Mucosa of descending colon (tissue), 3 donors: Measurements from ENCODE around the gene FLVCR2. TPM values are rescaled to one million over a fixed set of nuclear protein-coding genes. Genes with fewer than 3 reads are reported as not detected.

Experiments
- ATAC-seq: fragments of 200-7000 bp; cut with Tn5 transposase; one replicate; pipeline ENCODE4 v1.9.1; 2020; ENCODE audit warnings: mild to moderate bottlenecking, moderate library complexity
- DNase-seq, 3 donors: peaks; one replicate each; pipeline ENCODE4 v3.0.0-alpha.2; 2020
- H3K36me3 ChIP-seq: fragments of 200-600 bp; one replicate; pipeline ENCODE4 v1.8.0; 2021; ENCODE audit warnings: low read depth, mild to moderate bottlenecking
- H3K4me1 ChIP-seq: fragments of 200-600 bp; one replicate; pipeline ENCODE4 v1.8.0; 2021; ENCODE audit warnings: low read depth, mild to moderate bottlenecking
- H3K4me3 ChIP-seq: fragments of 200-600 bp; one replicate; pipeline ENCODE4 v1.8.0; 2021; ENCODE audit warnings: mild to moderate bottlenecking
- H3K9me3 ChIP-seq: fragments of 200-600 bp; one replicate; pipeline ENCODE4 v1.8.0; 2021; ENCODE audit warnings: mild to moderate bottlenecking
- intact Hi-C, 2 donors: fragments of 100-400 bp; cut with DNase I in 1 of 2; cut with micrococcal nuclease in 1 of 2; formaldehyde crosslinking; loops; one replicate each; pipeline versions ENCODE4 v1.11.0 to v1.11.1; 2022; cut with DNase I, micrococcal nuclease
- total RNA-seq, 3 donors: library from RNA; stranded (reverse); fragmentation: NEBNext Ultra II Directional in 2 of 3; extraction: Animal tissue kit (Norgen Biotek cat#: 25700) in 2 of 3; gene quantifications; one replicate each; pipeline versions ENCODE4 v1.2.1 to v1.2.4, GENCODE V29; 2021 to 2023
- TF ChIP-seq, protein P1 (sequence below): fragments of 200-600 bp; IDR thresholded peaks from one replicate; pipeline ENCODE4 v1.8.0; 2022; ENCODE audit warnings: antibody characterized with exemption, mild to moderate bottlenecking
- donor health status: DM: no; HTN: no; CAD: no; lungs with moderate emphysema.
- donor health status: DM: no; HTN: no; CAD: no.
- donor health status: DM: no; HTN: yes; CAD: no.

The FLVCR2 gene
- total RNA-seq, 3 donors from 2014 or later, result 19.2 to 37.5 (median 35.3) TPM

DNA sequence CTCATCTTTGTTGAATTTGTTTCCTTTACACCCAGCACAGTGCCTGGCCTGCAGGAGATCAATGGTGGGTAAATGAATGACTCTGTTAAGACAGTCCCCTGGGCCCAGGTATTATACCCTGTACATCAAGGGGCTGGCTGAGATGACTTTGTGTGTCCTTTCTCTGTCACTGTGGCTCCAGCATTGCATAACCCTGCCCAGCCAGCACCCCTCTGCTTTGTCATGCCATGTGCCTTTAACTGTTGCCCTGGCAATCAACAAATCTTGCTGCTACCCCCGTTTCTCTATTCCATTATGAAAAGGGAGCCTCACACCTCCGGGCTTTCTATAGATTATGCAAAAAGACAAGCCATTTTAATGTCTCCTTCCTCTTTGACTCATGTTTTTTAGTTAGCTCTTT lies 7.6 kb upstream of the FLVCR2 start:
- H3K4me1 ChIP-seq, result no peaks in the 10 kb centered on the region
- ATAC-seq (no peak), DNase-seq (no peak)
- intact Hi-C loops, result no loop called here
- no peaks in the 10 kb centered on the region for H3K9me3 ChIP-seq
- no peaks in the 10 kb centered on the region for H3K36me3 ChIP-seq
- TF ChIP-seq, protein P1, sequence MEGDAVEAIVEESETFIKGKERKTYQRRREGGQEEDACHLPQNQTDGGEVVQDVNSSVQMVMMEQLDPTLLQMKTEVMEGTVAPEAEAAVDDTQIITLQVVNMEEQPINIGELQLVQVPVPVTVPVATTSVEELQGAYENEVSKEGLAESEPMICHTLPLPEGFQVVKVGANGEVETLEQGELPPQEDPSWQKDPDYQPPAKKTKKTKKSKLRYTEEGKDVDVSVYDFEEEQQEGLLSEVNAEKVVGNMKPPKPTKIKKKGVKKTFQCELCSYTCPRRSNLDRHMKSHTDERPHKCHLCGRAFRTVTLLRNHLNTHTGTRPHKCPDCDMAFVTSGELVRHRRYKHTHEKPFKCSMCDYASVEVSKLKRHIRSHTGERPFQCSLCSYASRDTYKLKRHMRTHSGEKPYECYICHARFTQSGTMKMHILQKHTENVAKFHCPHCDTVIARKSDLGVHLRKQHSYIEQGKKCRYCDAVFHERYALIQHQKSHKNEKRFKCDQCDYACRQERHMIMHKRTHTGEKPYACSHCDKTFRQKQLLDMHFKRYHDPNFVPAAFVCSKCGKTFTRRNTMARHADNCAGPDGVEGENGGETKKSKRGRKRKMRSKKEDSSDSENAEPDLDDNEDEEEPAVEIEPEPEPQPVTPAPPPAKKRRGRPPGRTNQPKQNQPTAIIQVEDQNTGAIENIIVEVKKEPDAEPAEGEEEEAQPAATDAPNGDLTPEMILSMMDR, result no peak
- no peak overlapping the region for H3K4me3 ChIP-seq

DNA sequence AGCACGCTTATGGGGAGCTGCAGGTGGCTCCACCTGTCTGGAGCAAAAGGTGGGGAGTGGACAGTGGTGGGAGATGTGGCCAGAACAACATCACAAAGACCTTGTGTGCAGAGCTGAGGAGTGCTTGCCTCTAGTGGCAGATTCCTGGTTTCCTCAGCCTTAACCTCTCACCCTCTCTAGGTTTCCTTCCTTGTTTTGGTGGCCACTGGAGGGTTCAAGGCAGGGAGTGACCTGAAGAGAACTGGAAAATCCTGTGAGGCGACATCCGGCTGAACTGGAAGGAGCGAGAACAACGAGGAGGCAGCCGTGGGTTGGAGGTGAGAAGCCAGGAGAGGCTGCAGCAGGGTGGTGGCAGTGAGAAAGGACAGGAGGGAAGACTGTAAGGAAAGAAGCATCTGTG lies 6.3 kb upstream of the FLVCR2 start:
- TF ChIP-seq, protein P1, result no peak
- no peaks in the 10 kb centered on the region for H3K4me1 ChIP-seq
- no peaks in the 10 kb centered on the region for H3K36me3 ChIP-seq
- no peaks in the 10 kb centered on the region for H3K9me3 ChIP-seq
- DNase-seq (no peak), ATAC-seq (peak; percentile 31)
- no peak overlapping the region for H3K4me3 ChIP-seq
- intact Hi-C loops, result no loop called here

DNA sequence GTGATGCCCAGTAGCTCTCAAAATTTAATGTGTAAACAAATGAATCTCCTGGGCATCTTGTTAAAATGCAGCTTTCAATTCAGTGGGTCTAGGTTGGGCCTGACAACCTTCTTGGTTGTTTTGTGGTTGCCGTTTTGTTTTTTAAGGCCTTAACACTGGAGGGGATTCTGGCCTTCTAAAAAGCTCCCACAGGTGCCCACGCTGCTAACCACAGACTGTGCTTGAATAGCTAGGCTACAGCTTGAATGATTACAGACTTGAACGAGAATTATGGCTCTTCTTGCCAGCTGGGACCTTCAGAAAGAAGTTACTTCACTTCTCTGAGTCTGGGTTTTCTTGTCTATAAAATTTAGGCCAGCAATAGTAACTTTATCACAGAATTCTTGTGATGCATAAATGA lies 1.3 kb upstream of the FLVCR2 start:
- TF ChIP-seq, protein P1, result no peak
- no peaks in the 10 kb centered on the region for H3K9me3 ChIP-seq
- intact Hi-C loops, result loop anchor here (2.0 to 5.0 kb wide), 2 partner anchors 75 to 78 kb away; no protein-coding TSS in a partner anchor
- no peak overlapping the region for H3K4me3 ChIP-seq
- no peaks in the 10 kb centered on the region for H3K36me3 ChIP-seq
- H3K4me1 ChIP-seq, result peaks cover 20% of the 10 kb centered on the region
- ATAC-seq, result no peak
- no peak for DNase-seq

DNA sequence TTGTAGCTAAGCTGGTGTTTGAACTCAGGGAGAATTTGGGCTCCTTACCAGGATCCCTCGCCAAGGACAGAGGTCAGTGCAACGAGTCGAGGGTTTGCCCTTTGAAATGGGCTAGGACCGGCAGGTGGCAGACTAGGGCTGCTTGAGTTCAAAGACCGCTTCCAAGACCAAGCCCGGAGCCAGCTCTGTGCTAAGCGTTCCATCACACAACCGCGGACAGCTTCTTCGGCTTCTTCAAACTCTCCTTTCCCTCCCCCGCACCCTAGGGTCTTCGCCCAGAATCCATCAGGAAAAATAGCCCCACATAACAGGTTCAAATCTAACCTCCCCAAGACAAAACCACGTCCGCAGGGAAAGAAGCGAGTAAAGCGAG lies 705 bp upstream of the FLVCR2 start:
- H3K4me1 ChIP-seq, result peaks cover 21% of the 10 kb centered on the region
- no peaks in the 10 kb centered on the region for H3K9me3 ChIP-seq
- peak; percentile 86 to 94 (median 88) for DNase-seq
- peak; percentile 76 for ATAC-seq
- TF ChIP-seq, protein P1, result peak; percentile 48
- intact Hi-C loops, result loop anchor here (2.0 to 5.0 kb wide), 2 partner anchors 75 to 77 kb away; no protein-coding TSS in a partner anchor
- no peak overlapping the region for H3K4me3 ChIP-seq
- H3K36me3 ChIP-seq, result no peaks in the 10 kb centered on the region

DNA sequence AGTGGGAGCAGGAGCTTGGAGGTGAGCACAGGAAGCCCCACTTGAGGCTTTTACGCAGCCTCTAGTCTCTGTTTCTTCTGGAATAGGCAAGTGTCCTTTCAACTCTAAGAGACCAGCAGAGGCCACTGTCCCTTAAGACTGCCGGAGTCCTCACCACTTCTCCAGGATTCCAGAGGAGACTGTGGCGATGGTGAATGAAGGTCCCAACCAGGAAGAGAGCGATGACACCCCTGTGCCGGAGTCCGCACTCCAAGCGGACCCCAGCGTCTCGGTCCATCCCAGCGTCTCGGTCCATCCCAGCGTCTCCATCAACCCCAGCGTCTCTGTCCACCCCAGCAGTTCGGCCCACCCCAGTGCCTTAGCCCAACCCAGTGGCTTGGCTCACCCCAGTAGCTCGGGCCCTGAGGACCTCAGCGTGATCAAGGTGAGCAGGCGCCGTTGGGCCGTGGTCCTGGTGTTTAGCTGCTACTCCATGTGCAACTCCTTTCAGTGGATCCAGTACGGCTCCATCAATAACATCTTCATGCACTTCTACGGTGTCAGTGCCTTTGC lies 442 bp downstream of the FLVCR2 start:
- Histone ChIP-seq H3K9me3 (no peaks in the 10 kb centered on the region), H3K4me3 (peak overlapping the region; percentile 18), H3K4me1 (peaks cover 21% of the 10 kb centered on the region), H3K36me3 (no peaks in the 10 kb centered on the region)
- peak; percentile 53 for ATAC-seq
- DNase-seq, result peak in 2 of 3 donors; percentile 52 to 58
- TF ChIP-seq, protein P1, result no peak
- intact Hi-C loops, result loop anchor here in 1 of 2 donors (5.0 kb wide), 1 partner anchor 73 kb away; no protein-coding TSS in a partner anchor
